NCI-H2227 treated with DMSO at 0.1 percent for 48 hours (cell line): Measurements from ENCODE around the gene ELL.

Experiments
- DNase-seq: peaks from one replicate; lab custom pipeline; 2025; lab: John Stamatoyannopoulos, UW

The ELL gene

GRCh38 chr19:18445262-18445948, 76.5 kb downstream of the ELL start:
- DNase-seq, result no peak

- DNase-seq, result no peak
Measured at GRCh38 chr19:18444513-18444912, 77.4 kb downstream of the ELL start.

GRCh38 chr19:18443831-18444230, 78.0 kb downstream of the ELL start:
- no peak for DNase-seq

GRCh38 chr19:18443406-18443805, 78.5 kb downstream of the ELL start:
- DNase-seq, result no peak

GRCh38 chr19:18442941-18443340, 78.9 kb downstream of the ELL start:
- no peak for DNase-seq

- no peak for DNase-seq
Measured at GRCh38 chr19:18441804-18442788, 79.8 kb downstream of the ELL start.

GRCh38 chr19:18440936-18441803, 80.7 kb downstream of the ELL start:
- no peak for DNase-seq

GRCh38 chr19:18440415-18440877, 81.4 kb downstream of the ELL start:
- DNase-seq, result no peak

GRCh38 chr19:18439910-18440237, 82.0 kb downstream of the ELL start:
- no peak for DNase-seq

- no peak for DNase-seq
Measured at GRCh38 chr19:18439025-18439909, 82.6 kb downstream of the ELL start.

- no peak for DNase-seq
Measured at GRCh38 chr19:18438331-18439024, 83.4 kb downstream of the ELL start.

- DNase-seq, result no peak
Measured at GRCh38 chr19:18437491-18438330, 84.2 kb downstream of the ELL start, which contains the start of gene ISYNA1. Gene ISYNA1 (minus strand): TSS chr19:18438133. CDS start chr19:18437979, 154 bp downstream.

GRCh38 chr19:18436671-18437490, 85.0 kb downstream of the ELL start:
- DNase-seq, result peak; percentile 64

GRCh38 chr19:18435842-18436670, 85.8 kb downstream of the ELL start:
- DNase-seq, result no peak

- DNase-seq, result no peak
Measured at GRCh38 chr19:18435178-18435841, 86.6 kb downstream of the ELL start.

- DNase-seq, result no peak
Measured at GRCh38 chr19:18434411-18435175, 87.3 kb downstream of the ELL start.
